GM12874 (cell line): Measurements from ENCODE around the gene CREM.

Experiments
- CTCF ChIP-seq: IDR thresholded peaks from 2 replicates; pipeline ENCODE4 v1.5.1; 2011; ENCODE audit warnings: low read depth, mild to moderate bottlenecking, control low read depth, low read length, moderate library complexity; ENCODE audit not compliant: insufficient read depth

Gene CREM

GRCh38 chr10:35208536-35208935, 81.9 kb downstream of the CREM start:
- no peak for TF ChIP-seq CTCF

GRCh38 chr10:35208949-35209613, 82.4 kb downstream of the CREM start:
- no peak for TF ChIP-seq CTCF

GRCh38 chr10:35210961-35211360, 84.3 kb downstream of the CREM start:
- no peak for TF ChIP-seq CTCF

- TF ChIP-seq CTCF: no peak
Observed at GRCh38 chr10:35211390-35211789, 84.7 kb downstream of the CREM start.

- TF ChIP-seq CTCF: no peak
Observed at GRCh38 chr10:35212856-35213255, 86.2 kb downstream of the CREM start.

GRCh38 chr10:35213699-35214098, 87.1 kb downstream of the CREM start:
- TF ChIP-seq CTCF: no peak

GRCh38 chr10:35214607-35215020, 88.0 kb downstream of the CREM start:
- TF ChIP-seq CTCF: no peak

GRCh38 chr10:35215107-35215506, 88.5 kb downstream of the CREM start:
- no peak for TF ChIP-seq CTCF
